ENCODE measurements around the gene XRN2. TPM values are rescaled to one million over a fixed set of nuclear protein-coding genes. Genes with fewer than 3 reads are reported as not detected.
"Not testable (repeated sequence)": the region's sequence is repeated elsewhere in the genome, so short reads cannot be mapped to it uniquely, and the experiment has no call there.

XRN2 gene
- total RNA-seq, 1 donor from 2014 or later, result 77.0 TPM

GRCh38 chr20:21411725-21412124, 108.6 kb downstream of the XRN2 start:
- intact Hi-C loops (cut with micrococcal nuclease), result no loop called here

GRCh38 chr20:21413996-21414395, 110.9 kb downstream of the XRN2 start:
- intact Hi-C loops (cut with micrococcal nuclease), result not testable (repeated sequence)

GRCh38 chr20:21419147-21419546, 116.0 kb downstream of the XRN2 start:
- intact Hi-C loops (cut with micrococcal nuclease), result not testable (repeated sequence)

GRCh38 chr20:21421601-21422236, 118.6 kb downstream of the XRN2 start:
- intact Hi-C loops (cut with micrococcal nuclease), result no loop called here

GRCh38 chr20:21423712-21424111, 120.6 kb downstream of the XRN2 start:
- intact Hi-C loops (cut with micrococcal nuclease), result not testable (repeated sequence)

GRCh38 chr20:21424846-21425245, 121.7 kb downstream of the XRN2 start:
- intact Hi-C loops (cut with micrococcal nuclease), result no loop called here

- intact Hi-C loops (cut with micrococcal nuclease), result no loop called here
These were observed 126.9 kb downstream of the XRN2 start for GRCh38 chr20:21430020-21430419.

GRCh38 chr20:21432911-21433310, 129.8 kb downstream of the XRN2 start:
- intact Hi-C loops (cut with micrococcal nuclease), result no loop called here

GRCh38 chr20:21433329-21433890, 130.3 kb downstream of the XRN2 start:
- intact Hi-C loops (cut with micrococcal nuclease), result no loop called here

GRCh38 chr20:21435576-21435975, 132.4 kb downstream of the XRN2 start:
- intact Hi-C loops (cut with micrococcal nuclease), result no loop called here

GRCh38 chr20:21436205-21436604, 133.1 kb downstream of the XRN2 start:
- intact Hi-C loops (cut with micrococcal nuclease), result no loop called here

- intact Hi-C loops (cut with micrococcal nuclease), result no loop called here
These were observed 134.1 kb downstream of the XRN2 start for GRCh38 chr20:21437248-21437647.

GRCh38 chr20:21437816-21438215, 134.7 kb downstream of the XRN2 start:
- intact Hi-C loops (cut with micrococcal nuclease), result no loop called here

Other genes starting within 250 kb of the XRN2 start
- not detected in 2 replicates for gene LINC00237, start 197.0 kb upstream of the XRN2 start, total RNA-seq
- gene KIZ, start 177.2 kb upstream of the XRN2 start, total RNA-seq, result 12.3 and 15.9 TPM in 2 replicates
- not detected in 2 replicates for gene NKX2-4, start 94.2 kb downstream of the XRN2 start, total RNA-seq
- gene NKX2-2, start 210.7 kb downstream of the XRN2 start, total RNA-seq, result not detected in 2 replicates

Measured in T-helper 1 cell treated with Interleukin-12 subunit alpha and Interleukin-12 subunit beta and Interleukin-4 antibody, amounts not matched to agents 30 ng/mL and 1 ng/mL, for 36 hours (primary cell).